ENCODE results near the gene MMP14. TPM values are rescaled to one million over a fixed set of nuclear protein-coding genes. Genes with fewer than 3 reads are reported as not detected.
"Not testable (repeated sequence)": the region's sequence is repeated elsewhere in the genome, so short reads cannot be mapped to it uniquely, and the experiment has no call there.

Gene MMP14
- total RNA-seq, 1 experiment from 2014 or later = 10.5 TPM

DNA sequence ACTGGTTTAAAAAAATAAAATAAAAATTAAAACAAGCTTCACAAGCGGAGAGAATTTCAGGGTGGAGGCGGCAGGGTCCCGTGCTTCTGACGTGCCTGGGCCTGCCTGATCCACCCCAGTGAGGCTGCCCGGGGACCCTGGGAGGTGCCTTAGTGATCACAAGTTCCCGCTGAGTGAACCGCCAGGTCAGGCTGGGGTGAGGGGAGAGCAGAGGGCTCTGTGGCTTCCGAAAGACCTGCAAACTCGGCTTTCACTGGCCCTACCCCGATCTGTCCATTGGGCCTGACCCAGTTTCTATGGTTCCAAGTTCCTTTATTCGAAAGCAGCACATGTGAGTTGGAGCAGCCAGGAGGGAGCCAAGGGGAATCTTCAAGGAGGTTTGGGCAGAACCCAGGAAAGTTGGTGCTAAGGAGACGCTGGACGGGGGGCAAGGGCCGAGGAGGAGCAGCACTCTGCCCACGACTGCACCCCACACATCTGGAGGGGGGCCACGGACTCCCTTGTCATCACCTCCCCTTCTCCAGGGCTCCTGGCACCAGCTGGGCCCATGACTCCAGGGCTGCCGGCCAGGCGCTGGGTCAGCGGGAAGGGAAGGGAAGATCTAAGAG lies 12.9 kb downstream of the MMP14 start:
- H3K4me3 Mint-ChIP-seq (ENCODE audit: low read depth, unreplicated experiment) = no peak overlapping the region
- H3K9me3 Mint-ChIP-seq (ENCODE audit: low read depth, unreplicated experiment) = no peaks in the 10 kb centered on the region
- intact Hi-C loops (cut with micrococcal nuclease; ENCODE audit: unreplicated experiment) = no loop called here
- CTCF ChIA-PET = interaction anchor here (1.6 to 1.8 kb wide), 2 partner anchors 16 to 27 kb away, joined by 4 to 7 read pairs; no protein-coding TSS in a partner anchor
- BruUV-seq (replicated peaks) = no TSS peak
- H3K27ac Mint-ChIP-seq (ENCODE audit: unreplicated experiment) = no peak overlapping the region
- TF ChIP-seq, protein P1, sequence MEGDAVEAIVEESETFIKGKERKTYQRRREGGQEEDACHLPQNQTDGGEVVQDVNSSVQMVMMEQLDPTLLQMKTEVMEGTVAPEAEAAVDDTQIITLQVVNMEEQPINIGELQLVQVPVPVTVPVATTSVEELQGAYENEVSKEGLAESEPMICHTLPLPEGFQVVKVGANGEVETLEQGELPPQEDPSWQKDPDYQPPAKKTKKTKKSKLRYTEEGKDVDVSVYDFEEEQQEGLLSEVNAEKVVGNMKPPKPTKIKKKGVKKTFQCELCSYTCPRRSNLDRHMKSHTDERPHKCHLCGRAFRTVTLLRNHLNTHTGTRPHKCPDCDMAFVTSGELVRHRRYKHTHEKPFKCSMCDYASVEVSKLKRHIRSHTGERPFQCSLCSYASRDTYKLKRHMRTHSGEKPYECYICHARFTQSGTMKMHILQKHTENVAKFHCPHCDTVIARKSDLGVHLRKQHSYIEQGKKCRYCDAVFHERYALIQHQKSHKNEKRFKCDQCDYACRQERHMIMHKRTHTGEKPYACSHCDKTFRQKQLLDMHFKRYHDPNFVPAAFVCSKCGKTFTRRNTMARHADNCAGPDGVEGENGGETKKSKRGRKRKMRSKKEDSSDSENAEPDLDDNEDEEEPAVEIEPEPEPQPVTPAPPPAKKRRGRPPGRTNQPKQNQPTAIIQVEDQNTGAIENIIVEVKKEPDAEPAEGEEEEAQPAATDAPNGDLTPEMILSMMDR (IDR thresholded peaks at IDR 0.05; ENCODE audit: unreplicated experiment) = no peak
- H3K36me3 Mint-ChIP-seq (ENCODE audit: insufficient read depth, unreplicated experiment) = no peaks in the 10 kb centered on the region
- H3K4me1 Mint-ChIP-seq (ENCODE audit: low read depth, unreplicated experiment) = no peaks in the 10 kb centered on the region
- no peak for DNase-seq
- H3K27me3 Mint-ChIP-seq (ENCODE audit: unreplicated experiment) = no peaks in the 10 kb centered on the region

DNA sequence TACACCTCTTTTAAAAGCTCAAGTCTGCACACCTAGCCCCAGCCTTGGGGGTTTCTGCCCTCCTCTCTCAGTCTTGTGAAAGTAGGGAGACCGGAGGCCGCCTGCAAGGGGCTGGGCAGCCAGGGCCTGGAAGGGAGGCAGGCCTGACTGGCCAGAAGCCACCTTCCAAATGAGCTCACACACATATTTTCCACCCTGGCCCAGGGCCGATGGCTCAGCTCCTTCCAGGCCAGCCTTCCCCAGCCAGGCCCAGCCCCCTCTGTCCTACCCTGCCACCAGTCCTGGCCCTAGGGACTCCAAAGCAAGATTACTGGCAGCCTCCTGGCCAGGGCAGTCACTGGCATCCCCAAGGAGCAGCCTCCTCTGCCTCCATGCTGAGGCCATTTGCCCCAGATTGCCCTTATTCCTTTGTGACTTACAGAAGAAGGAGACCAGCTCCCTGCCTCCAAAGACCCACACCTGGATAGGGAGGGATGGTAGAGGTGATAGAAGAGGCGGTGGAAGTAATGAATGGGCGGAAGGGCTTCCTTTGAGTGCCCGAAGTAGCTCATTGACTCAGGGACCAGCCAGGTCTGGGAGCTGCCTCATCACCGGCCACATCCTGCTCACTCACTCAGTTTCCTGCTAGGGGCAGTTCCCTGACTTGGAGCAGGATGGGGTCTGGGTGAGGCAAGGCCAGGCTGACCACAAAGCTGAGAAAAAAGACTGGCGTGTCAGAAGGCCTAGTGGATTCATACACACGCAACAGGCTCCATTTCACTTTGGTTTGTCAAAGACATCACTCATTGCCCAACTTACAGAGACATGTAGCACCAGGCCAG lies 14.8 kb downstream of the MMP14 start:
- Mint-ChIP-seq H3K27me3 (ENCODE audit: unreplicated experiment) (no peaks in the 10 kb centered on the region), H3K36me3 (ENCODE audit: insufficient read depth, unreplicated experiment) (no peaks in the 10 kb centered on the region), H3K27ac (ENCODE audit: unreplicated experiment) (no peak overlapping the region), H3K4me1 (ENCODE audit: low read depth, unreplicated experiment) (no peaks in the 10 kb centered on the region), H3K4me3 (ENCODE audit: low read depth, unreplicated experiment) (no peak overlapping the region), H3K9me3 (ENCODE audit: low read depth, unreplicated experiment) (no peaks in the 10 kb centered on the region)
- CTCF ChIA-PET = interaction anchor here (0.8 to 1.8 kb wide), 7 partner anchors 21 to 295 kb away, joined by 3 to 7 read pairs (median 3); no protein-coding TSS in a partner anchor
- intact Hi-C loops (cut with micrococcal nuclease; ENCODE audit: unreplicated experiment) = loop anchor here (5.0 kb wide), 1 partner anchor 194 kb away; no protein-coding TSS in a partner anchor
- BruUV-seq (replicated peaks) = no TSS peak
- no peak for DNase-seq
- TF ChIP-seq, protein P1 (IDR thresholded peaks at IDR 0.05; ENCODE audit: unreplicated experiment) = no peak

DNA sequence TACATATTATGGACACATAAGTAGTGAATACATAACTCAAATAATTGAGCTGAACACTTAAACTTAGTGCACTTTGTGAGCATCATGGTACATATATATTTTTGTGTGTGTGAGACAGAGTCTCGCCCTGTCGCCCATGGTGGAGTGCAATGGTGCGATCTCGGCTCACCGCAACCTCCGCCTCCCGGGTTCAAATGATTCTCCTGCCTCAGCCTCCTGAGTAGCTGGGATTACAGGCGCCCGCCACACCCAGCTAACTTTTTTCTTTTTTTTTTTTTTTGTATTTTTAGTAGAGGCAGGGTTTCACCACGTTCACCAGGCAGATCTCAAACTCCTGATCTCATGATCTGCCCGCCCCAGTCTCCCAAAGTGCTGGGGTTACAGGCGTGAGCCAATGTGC lies 15.8 kb downstream of the MMP14 start:
- not testable (repeated sequence) for BruUV-seq (replicated peaks); H3K4me1 Mint-ChIP-seq (ENCODE audit: low read depth, unreplicated experiment); H3K9me3 Mint-ChIP-seq (ENCODE audit: low read depth, unreplicated experiment); DNase-seq; H3K27me3 Mint-ChIP-seq (ENCODE audit: unreplicated experiment); H3K36me3 Mint-ChIP-seq (ENCODE audit: insufficient read depth, unreplicated experiment); H3K27ac Mint-ChIP-seq (ENCODE audit: unreplicated experiment); H3K4me3 Mint-ChIP-seq (ENCODE audit: low read depth, unreplicated experiment)
- intact Hi-C loops (cut with micrococcal nuclease; ENCODE audit: unreplicated experiment) = loop anchor here (2.0 to 5.0 kb wide), 2 partner anchors 195 to 295 kb away; no protein-coding TSS in a partner anchor
- CTCF ChIA-PET = interaction anchor here (0.6 to 3.4 kb wide), 12 partner anchors 15 to 484 kb away, joined by 3 to 46 read pairs (median 4); partner anchors contain the start of genes MMP14 and OXA1L

DNA sequence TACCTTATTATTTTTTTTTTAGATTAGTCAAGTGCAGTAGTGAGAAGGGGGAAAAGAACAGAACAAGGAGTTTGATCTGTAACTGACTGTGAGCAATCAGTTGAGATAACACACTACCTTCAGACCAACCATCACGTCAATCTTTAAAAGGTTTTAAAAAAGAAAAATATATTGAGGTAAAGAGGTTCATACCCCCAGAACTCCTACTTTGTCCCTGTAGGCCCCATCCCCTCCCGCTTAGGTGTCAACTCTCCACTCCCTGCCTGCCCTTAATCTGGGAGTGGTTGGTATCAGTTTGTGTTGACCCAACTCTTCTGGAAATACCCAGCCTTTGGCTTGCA lies 16.2 kb downstream of the MMP14 start:
- TF ChIP-seq, protein P1 (IDR thresholded peaks at IDR 0.05; ENCODE audit: unreplicated experiment) = no peak
- H3K36me3 Mint-ChIP-seq (ENCODE audit: insufficient read depth, unreplicated experiment) = no peaks in the 10 kb centered on the region
- H3K27ac Mint-ChIP-seq (ENCODE audit: unreplicated experiment) = no peak overlapping the region
- no TSS peak for BruUV-seq (replicated peaks)
- H3K4me1 Mint-ChIP-seq (ENCODE audit: low read depth, unreplicated experiment) = no peaks in the 10 kb centered on the region
- H3K4me3 Mint-ChIP-seq (ENCODE audit: low read depth, unreplicated experiment) = no peak overlapping the region
- H3K9me3 Mint-ChIP-seq (ENCODE audit: low read depth, unreplicated experiment) = no peaks in the 10 kb centered on the region
- intact Hi-C loops (cut with micrococcal nuclease; ENCODE audit: unreplicated experiment) = loop anchor here (2.0 to 5.0 kb wide), 2 partner anchors 195 to 296 kb away; no protein-coding TSS in a partner anchor
- DNase-seq = no peak
- CTCF ChIA-PET = interaction anchor here (0.6 to 3.4 kb wide), 12 partner anchors 13 to 263 kb away, joined by 3 to 46 read pairs (median 4); partner anchors contain the start of genes MMP14 and OXA1L
- H3K27me3 Mint-ChIP-seq (ENCODE audit: unreplicated experiment) = no peaks in the 10 kb centered on the region
